GM12801 (cell line): Measurements from ENCODE around the gene TMEM43.

Experiments used
- CTCF ChIP-seq: IDR thresholded peaks from one replicate; pipeline ENCODE4 v1.5.1; 2011; ENCODE audit warnings: control low read depth; ENCODE audit not compliant: insufficient read length; ENCODE audit errors: extremely low read depth

The TMEM43 gene

GRCh38 chr3:14142567-14143270 lies 17.9 kb downstream of the TMEM43 start:
- no peak for TF ChIP-seq CTCF

- TF ChIP-seq CTCF: no peak
Measured at GRCh38 chr3:14143271-14144225, 18.7 kb downstream of the TMEM43 start.

GRCh38 chr3:14144423-14145075 lies 19.7 kb downstream of the TMEM43 start:
- no peak for TF ChIP-seq CTCF

GRCh38 chr3:14145236-14145635 lies 20.4 kb downstream of the TMEM43 start:
- TF ChIP-seq CTCF: no peak

- TF ChIP-seq CTCF: no peak
Measured at GRCh38 chr3:14145670-14146380, 21.0 kb downstream of the TMEM43 start.

- TF ChIP-seq CTCF: no peak
Measured at GRCh38 chr3:14146381-14147065, 21.7 kb downstream of the TMEM43 start.

- TF ChIP-seq CTCF: no peak
Measured at GRCh38 chr3:14147066-14147435, 22.2 kb downstream of the TMEM43 start.
